Measurements from ENCODE around the gene SH2D3A.

DNA sequence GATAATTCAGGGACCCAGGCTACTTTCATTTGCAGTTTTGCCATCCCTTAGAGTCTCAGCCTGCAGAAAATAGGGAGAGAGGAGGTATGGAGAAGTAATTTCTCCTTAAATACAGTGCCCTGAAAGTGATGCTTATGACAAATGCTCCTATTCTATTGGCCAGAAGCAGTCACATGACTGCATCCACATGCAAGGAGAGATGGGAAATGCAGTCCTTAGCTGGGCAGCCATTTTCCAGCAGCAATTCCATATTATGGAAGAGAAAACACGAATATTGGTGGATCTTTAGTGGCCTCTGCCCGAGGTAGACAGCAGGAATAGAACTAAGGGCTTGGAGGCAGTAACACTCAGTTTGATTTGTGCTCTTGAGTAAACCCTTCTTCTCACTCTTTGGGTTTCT, 44.7 kb upstream of the SH2D3A start:
- no peak for TF ChIP-seq CTCF (IDR thresholded peaks at IDR 0.05)
- TF ChIP-seq EZH2 (IDR thresholded peaks at IDR 0.05; ENCODE audit: borderline replicate concordance, insufficient read depth, low read depth, low read length, poor library complexity, severe bottlenecking), result no peak

Data from B cell (primary cell).